HCT116 (cell line): ENCODE results near the gene GALNT6. TPM values are rescaled to one million over a fixed set of nuclear protein-coding genes. Genes with fewer than 3 reads are reported as not detected.

Experiments
- ATAC-seq: fragments of 200-7000 bp; cut with Tn5 transposase; 2 replicates; pipeline ENCODE4 v1.9.1; 2020; ENCODE audit warnings: mild to moderate bottlenecking, moderate library complexity
- BruUV-seq: library from RNA; stranded (reverse); fragments of 400-500 nt; replicated peaks from 2 replicates; lab custom pipeline; 2021; lab: Mats Ljungman, UMichigan
- CTCF ChIA-PET: fragments of 300-600 bp; sonication (Branson Sonifier 250); formaldehyde crosslinking; loops from one replicate; lab custom pipeline; 2021; ENCODE audit warnings: antibody characterized with exemption; lab: Charles Lee
- POLR2A ChIA-PET: fragments of 300-600, 350-600 bp; sonication (Branson Sonifier 250); formaldehyde crosslinking; loops from one replicate; lab custom pipeline; 2021; ENCODE audit warnings: antibody characterized with exemption; lab: Charles Lee
- RAD21 ChIA-PET, 2 experiments: fragments of 300-600 bp; sonication (Branson Sonifier 250); formaldehyde crosslinking; loops; one replicate each; lab custom pipeline; 2023; ENCODE audit warnings: low total read pairs in 2 of 2; ENCODE audit not compliant: uncharacterized antibody in 2 of 2, unreplicated experiment in 2 of 2, low non-redundant PET in 1 of 2; lab: Charles Lee
- DNase-seq: peaks from one replicate; pipeline ENCODE4 v3.0.0-alpha.2; 2010; ENCODE audit warnings: low read depth, low spot score
- H2AFZ ChIP-seq: fragments of 200-600 bp; shearing (Covaris generic), sonication (generic); 2 replicates; pipeline ENCODE4 v1.6.1; 2017; ENCODE audit warnings: low read depth, mixed run types, mixed read lengths, antibody characterized with exemption, low read length; ENCODE audit not compliant: poor library complexity, severe bottlenecking
- H3K27ac ChIP-seq: 2 replicates; pipeline ENCODE4 v1.5.1; 2012; ENCODE audit warnings: low read depth, low read length
- H3K27me3 ChIP-seq: fragments of 200-600 bp; sonication (generic); 2 replicates; pipeline ENCODE4 v1.6.1; 2016; ENCODE audit warnings: mixed run types, low read length, mixed read lengths; ENCODE audit not compliant: insufficient read depth
- H3K36me3 ChIP-seq, 2 experiments: fragments of 200-500 bp in 1 of 2; fragments of 200-600 bp in 1 of 2; sonication (Bioruptor generic) in 1 of 2; sonication (generic) in 1 of 2; 2 replicates each; pipeline versions ENCODE4 v1.5.1 to v1.6.1; 2014 to 2016; ENCODE audit warnings: low read length in 2 of 2, inconsistent platforms in 1 of 2, mixed read lengths in 1 of 2, mixed run types in 1 of 2; ENCODE audit not compliant: insufficient read depth in 2 of 2, control insufficient read depth in 1 of 2
- H3K4me1 ChIP-seq, 2 experiments: fragments of 200-600 bp in 1 of 2; sonication (generic) in 1 of 2; 2 replicates each; pipeline versions ENCODE4 v1.5.1 to v1.6.1; 2012 to 2017; ENCODE audit warnings: low read length in 2 of 2, inconsistent platforms in 1 of 2, mild to moderate bottlenecking in 1 of 2, mixed read lengths in 1 of 2, mixed run types in 1 of 2, moderate library complexity in 1 of 2; ENCODE audit not compliant: insufficient read depth in 2 of 2, control insufficient read depth in 1 of 2
- H3K4me2 ChIP-seq: fragments of 200-600 bp; sonication (generic); 2 replicates; pipeline ENCODE4 v1.6.1; 2017; ENCODE audit warnings: mixed run types, low read length, mixed read lengths
- H3K4me3 ChIP-seq, 2 experiments: fragments of 200-600 bp in 1 of 2; sonication (generic) in 1 of 2; replicated peaks in 1 of 2; 2 replicates each; pipeline ENCODE4 v1.5.1; 2011 to 2016; ENCODE audit warnings: low read length in 2 of 2, control low read depth in 1 of 2, low read depth in 1 of 2, mild to moderate bottlenecking in 1 of 2, mixed read lengths in 1 of 2, mixed run types in 1 of 2
- H3K79me2 ChIP-seq: fragments of 200-600 bp; sonication (generic); 2 replicates; pipeline ENCODE4 v1.6.1; 2017; ENCODE audit warnings: mild to moderate bottlenecking, mixed run types, low read length, moderate library complexity, mixed read lengths; ENCODE audit not compliant: insufficient read depth
- H3K9ac ChIP-seq: fragments of 200-600 bp; sonication (generic); 2 replicates; pipeline ENCODE4 v1.6.1; 2016; ENCODE audit warnings: low read length, mixed read lengths
- H3K9me2 ChIP-seq: fragments of 200-600 bp; sonication (generic), shearing (Covaris generic); 2 replicates; pipeline ENCODE4 v1.6.1; 2017; ENCODE audit warnings: mixed run types, mild to moderate bottlenecking, moderate library complexity; ENCODE audit not compliant: insufficient read depth
- H3K9me3 ChIP-seq, 2 experiments: fragments of 200-500 bp in 1 of 2; fragments of 200-600 bp in 1 of 2; sonication (Bioruptor generic) in 1 of 2; sonication (generic) in 1 of 2; 2 replicates each; pipeline ENCODE4 v1.6.1; 2014 to 2017; ENCODE audit warnings: low read length in 2 of 2, mixed read lengths in 2 of 2, inconsistent platforms in 1 of 2, low read depth in 1 of 2, mild to moderate bottlenecking in 1 of 2, mixed run types in 1 of 2, moderate library complexity in 1 of 2; ENCODE audit not compliant: control insufficient read depth in 1 of 2, insufficient read depth in 1 of 2
- H4K20me1 ChIP-seq: fragments of 200-600 bp; sonication (generic), shearing (Covaris generic); 2 replicates; pipeline ENCODE4 v1.6.1; 2017; ENCODE audit warnings: mixed run types, mild to moderate bottlenecking, moderate library complexity; ENCODE audit not compliant: insufficient read depth
- ATF3 ChIP-seq: IDR thresholded peaks from 2 replicates; pipeline ENCODE4 v1.6.1; 2012
- CBX3 ChIP-seq: IDR thresholded peaks from 2 replicates; pipeline ENCODE4 v1.6.1; 2012; ENCODE audit warnings: low read depth
- CEBPB ChIP-seq: IDR thresholded peaks from 2 replicates; pipeline ENCODE4 v1.6.1; 2012; ENCODE audit warnings: low read depth
- CTCF ChIP-seq, 3 experiments: fragments of 200-600 bp in 1 of 3; sonication (generic) in 1 of 3; IDR thresholded peaks in 2 of 3; conservative IDR thresholded peaks in 1 of 3; 2 replicates each; pipeline ENCODE4 v1.5.1; 2012 to 2017; ENCODE audit warnings: low read depth in 2 of 3, low read length in 2 of 3, antibody characterized with exemption in 1 of 3, borderline replicate concordance in 1 of 3, control low read depth in 1 of 3, mild to moderate bottlenecking in 1 of 3, mixed read lengths in 1 of 3, mixed run types in 1 of 3, moderate library complexity in 1 of 3; ENCODE audit not compliant: insufficient read depth in 1 of 3
- EGR1 ChIP-seq: IDR thresholded peaks from 2 replicates; pipeline ENCODE4 v1.6.1; 2012; ENCODE audit warnings: low read depth
- ELF1 ChIP-seq: IDR thresholded peaks from 2 replicates; pipeline ENCODE4 v1.6.1; 2012; ENCODE audit warnings: low read depth, borderline replicate concordance
- EZH2 ChIP-seq: fragments of 200-600 bp; sonication (generic); IDR thresholded peaks from 2 replicates; pipeline ENCODE4 v1.6.1; 2017; ENCODE audit warnings: antibody characterized with exemption, mixed run types
- JUND ChIP-seq: IDR thresholded peaks from 2 replicates; pipeline ENCODE4 v1.6.1; 2012
- MAX ChIP-seq: IDR thresholded peaks from 2 replicates; pipeline ENCODE4 v1.6.1; 2012
- POLR2A ChIP-seq: IDR thresholded peaks from 2 replicates; pipeline ENCODE4 v1.7.0; 2011; ENCODE audit warnings: borderline replicate concordance; ENCODE audit not compliant: insufficient read depth, insufficient read length; ENCODE audit errors: extremely low read depth
- POLR2AphosphoS5 ChIP-seq: IDR thresholded peaks from 2 replicates; pipeline ENCODE4 v1.6.1; 2011; ENCODE audit warnings: mild to moderate bottlenecking, low read depth, low read length, moderate library complexity
- RAD21 ChIP-seq: IDR thresholded peaks from 2 replicates; pipeline ENCODE4 v1.6.1; 2012; ENCODE audit warnings: low read depth, mild to moderate bottlenecking
- SIN3A ChIP-seq: IDR thresholded peaks from 2 replicates; pipeline ENCODE4 v1.6.1; 2012; ENCODE audit warnings: low read depth
- SP1 ChIP-seq: IDR thresholded peaks from 2 replicates; pipeline ENCODE4 v1.6.1; 2012; ENCODE audit warnings: low read depth
- SRF ChIP-seq: IDR thresholded peaks from 2 replicates; pipeline ENCODE4 v1.6.1; 2012; ENCODE audit warnings: low read depth
- YY1 ChIP-seq: IDR thresholded peaks from 2 replicates; pipeline ENCODE4 v1.6.1; 2011; ENCODE audit warnings: low read length, low read depth, moderate library complexity, mild to moderate bottlenecking; ENCODE audit not compliant: insufficient replicate concordance; ENCODE audit errors: extremely low read depth
- ZFX ChIP-seq: fragments of 450-650 bp; IDR thresholded peaks from 2 replicates; pipeline ENCODE4 v1.6.1; 2017
- ZNF274 ChIP-seq: fragments of 200-500 bp; sonication (Bioruptor generic); IDR thresholded peaks from 2 replicates; pipeline ENCODE4 v1.6.1; 2014; ENCODE audit warnings: mild to moderate bottlenecking, low read depth, low read length, inconsistent platforms
- intact Hi-C: fragments of 100-400 bp; cut with micrococcal nuclease; formaldehyde crosslinking; loops from 2 replicates; pipeline ENCODE4 v1.10.0; 2022
- total RNA-seq: library from RNA; stranded (reverse); gene quantifications from one replicate; pipeline ENCODE4 v1.2.1, GENCODE V29; 2021; ENCODE audit not compliant: unreplicated experiment
- TF ChIP-seq, protein P1 (sequence below): IDR thresholded peaks from 2 replicates; pipeline ENCODE4 v1.6.1; 2011; ENCODE audit warnings: mild to moderate bottlenecking, low read length, moderate library complexity; ENCODE audit not compliant: insufficient replicate concordance; ENCODE audit errors: extremely low read depth

The GALNT6 gene
- total RNA-seq, 1 experiment from 2014 or later = 16.4 TPM

DNA sequence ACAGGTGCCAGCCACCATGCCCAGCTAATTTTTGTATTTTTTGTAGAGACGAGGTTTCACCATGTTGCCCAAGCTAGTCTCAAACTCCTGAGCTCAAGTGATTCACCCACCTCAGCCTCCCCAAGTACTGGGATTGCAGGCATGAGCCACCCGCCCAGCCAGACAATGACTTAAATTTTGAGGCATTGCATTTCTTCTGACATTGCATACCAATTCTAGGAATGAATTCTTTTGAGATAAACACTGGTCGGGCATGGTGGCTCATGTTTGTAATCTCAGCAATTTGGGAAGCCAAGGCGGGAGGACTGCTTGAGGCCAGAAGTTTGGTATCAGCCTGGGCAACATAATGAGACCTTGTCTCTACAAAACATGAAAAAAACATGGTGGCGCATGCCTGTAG lies 42.2 kb downstream of the GALNT6 start:
- Histone ChIP-seq H4K20me1 (no peaks in the 10 kb centered on the region), H3K79me2 (no peaks in the 10 kb centered on the region), H3K27ac (no peak overlapping the region), H3K4me3 (no peak overlapping the region), H3K4me1 (peaks cover 0 to 8% of the 10 kb centered on the region in 2 experiments; a peak in 2 of 4 replicates), H3K9me3 (no peaks in the 10 kb centered on the region), H3K27me3 (no peaks in the 10 kb centered on the region), H3K4me2 (no peak overlapping the region), H3K9ac (no peak overlapping the region), H2AFZ (no peak overlapping the region), H3K36me3 (no peaks in the 10 kb centered on the region), H3K9me2 (no peaks in the 10 kb centered on the region)
- CTCF ChIA-PET = interaction anchor here (1.9 to 3.2 kb wide), 2 partner anchors 8 to 584 kb away, joined by 6 to 18 read pairs; no protein-coding TSS in a partner anchor
- DNase-seq (no peak), ATAC-seq (no peak)
- intact Hi-C loops = loop anchor here (10.0 kb wide), 1 partner anchor 844 kb away; the partner anchor contains the start of gene DIP2B
- POLR2A ChIA-PET = no interaction called here
- TF ChIP-seq YY1 = no peak
- no peak for TF ChIP-seq SRF
- TF ChIP-seq ATF3 = no peak
- no peak for TF ChIP-seq ZFX
- no peak for TF ChIP-seq EGR1
- TF ChIP-seq CEBPB = no peak
- no peak for TF ChIP-seq POLR2AphosphoS5
- no peak for TF ChIP-seq MAX
- no peak for TF ChIP-seq POLR2A
- no peak for TF ChIP-seq CBX3
- TF ChIP-seq ELF1 = no peak
- no peak for TF ChIP-seq EZH2
- TF ChIP-seq RAD21 = no peak
- TF ChIP-seq ZNF274 = no peak
- TF ChIP-seq SP1 = no peak
- TF ChIP-seq, protein P1, sequence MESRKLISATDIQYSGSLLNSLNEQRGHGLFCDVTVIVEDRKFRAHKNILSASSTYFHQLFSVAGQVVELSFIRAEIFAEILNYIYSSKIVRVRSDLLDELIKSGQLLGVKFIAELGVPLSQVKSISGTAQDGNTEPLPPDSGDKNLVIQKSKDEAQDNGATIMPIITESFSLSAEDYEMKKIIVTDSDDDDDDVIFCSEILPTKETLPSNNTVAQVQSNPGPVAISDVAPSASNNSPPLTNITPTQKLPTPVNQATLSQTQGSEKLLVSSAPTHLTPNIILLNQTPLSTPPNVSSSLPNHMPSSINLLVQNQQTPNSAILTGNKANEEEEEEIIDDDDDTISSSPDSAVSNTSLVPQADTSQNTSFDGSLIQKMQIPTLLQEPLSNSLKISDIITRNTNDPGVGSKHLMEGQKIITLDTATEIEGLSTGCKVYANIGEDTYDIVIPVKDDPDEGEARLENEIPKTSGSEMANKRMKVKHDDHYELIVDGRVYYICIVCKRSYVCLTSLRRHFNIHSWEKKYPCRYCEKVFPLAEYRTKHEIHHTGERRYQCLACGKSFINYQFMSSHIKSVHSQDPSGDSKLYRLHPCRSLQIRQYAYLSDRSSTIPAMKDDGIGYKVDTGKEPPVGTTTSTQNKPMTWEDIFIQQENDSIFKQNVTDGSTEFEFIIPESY = no peak
- TF ChIP-seq CTCF (IDR thresholded peaks at IDR 0.05 in 2 of 3, conservative IDR thresholded peaks at IDR 0.05 in 1 of 3; ENCODE audit: borderline replicate concordance in 1 of 3, insufficient read depth in 1 of 3, low read depth in 2 of 3, low read length in 2 of 3) = no peak
- TF ChIP-seq JUND = no peak
- TF ChIP-seq SIN3A = no peak
- no TSS peak for BruUV-seq
- RAD21 ChIA-PET = interaction anchor here in 1 of 2 experiments (1.4 kb wide), 1 partner anchor 8 kb away, joined by 6 read pairs; no protein-coding TSS in a partner anchor
